Endodermal cell (in vitro differentiated cells): ENCODE measurements around the gene OR5H2. TPM values are rescaled to one million over a fixed set of nuclear protein-coding genes. Genes with fewer than 3 reads are reported as not detected.
"Not testable (repeated sequence)": the region's sequence is repeated elsewhere in the genome, so short reads cannot be mapped to it uniquely, and the experiment has no call there.

Source experiments
- DNase-seq: peaks from one replicate; pipeline ENCODE4 v3.0.0-alpha.2; 2017
- H3K27ac ChIP-seq: 2 replicates; pipeline ENCODE4 v1.5.1; 2013; ENCODE audit warnings: mild to moderate bottlenecking, low read depth, low read length, moderate library complexity
- H3K27me3 ChIP-seq: 2 replicates; pipeline ENCODE4 v1.6.1; 2013; ENCODE audit warnings: mild to moderate bottlenecking, low read length, moderate library complexity; ENCODE audit not compliant: insufficient read depth, control insufficient read depth, poor library complexity, severe bottlenecking
- H3K36me3 ChIP-seq: 2 replicates; pipeline ENCODE4 v1.7.0; 2013; ENCODE audit warnings: mild to moderate bottlenecking, low read length, moderate library complexity; ENCODE audit not compliant: control insufficient read depth, insufficient read depth
- H3K4me1 ChIP-seq: one replicate; pipeline ENCODE4 v1.7.0; 2013; ENCODE audit warnings: low read length; ENCODE audit not compliant: control insufficient read depth, insufficient read depth
- H3K4me3 ChIP-seq: 2 replicates; pipeline ENCODE4 v1.5.1; 2013; ENCODE audit warnings: mild to moderate bottlenecking, low read length, moderate library complexity
- H3K9ac ChIP-seq: 2 replicates; pipeline ENCODE4 v1.6.1; 2013; ENCODE audit warnings: mild to moderate bottlenecking, low read length, moderate library complexity; ENCODE audit not compliant: poor library complexity, severe bottlenecking; ENCODE audit errors: extremely low read depth
- H3K9me3 ChIP-seq: 2 replicates; pipeline ENCODE4 v1.6.1; 2013; ENCODE audit warnings: mild to moderate bottlenecking, low read length, moderate library complexity; ENCODE audit not compliant: control insufficient read depth
- H3K27ac Mint-ChIP-seq: 2 replicates; pipeline ENCODE4 v1.8.0; 2020; ENCODE audit warnings: mixed read lengths
- H3K27me3 Mint-ChIP-seq: 2 replicates; pipeline ENCODE4 v1.8.0; 2021; ENCODE audit warnings: mild to moderate bottlenecking, mixed read lengths; ENCODE audit not compliant: insufficient read depth
- H3K36me3 Mint-ChIP-seq: 2 replicates; pipeline ENCODE4 v1.8.0; 2020; ENCODE audit warnings: low read depth, mixed read lengths
- H3K4me1 Mint-ChIP-seq: 2 replicates; pipeline ENCODE4 v1.8.0; 2020; ENCODE audit warnings: mixed read lengths
- H3K4me3 Mint-ChIP-seq: 2 replicates; pipeline ENCODE4 v1.8.0; 2020; ENCODE audit warnings: mild to moderate bottlenecking, moderate library complexity, mixed read lengths
- H3K9me3 Mint-ChIP-seq: 2 replicates; pipeline ENCODE4 v1.8.0; 2020; ENCODE audit warnings: mild to moderate bottlenecking, mixed read lengths
- WGBS, 2 experiments: methylation state at CpG; one replicate each; pipeline versions ENCODE4 v1.1.5 to v1.1.7; 2013; ENCODE audit warnings: missing lambda C conversion rate in 2 of 2, mixed read lengths in 1 of 2; ENCODE audit not compliant: insufficient coverage in 1 of 2, insufficient read length in 1 of 2; 5-methylcytosine and 5-hydroxymethylcytosine counted together
- total RNA-seq, 2 donors: library from RNA; stranded (reverse); fragmentation: NEBNext Ultra II Directional in 1 of 2; extraction: Animal tissue kit (Norgen Biotek cat#: 25700) in 1 of 2; gene quantifications; 2 replicates in 1 of 2; 3 replicates in 1 of 2; pipeline ENCODE4 v1.2.1, GENCODE V29; 2021
- TF ChIP-seq, protein P1 (sequence below): fragments of 200-600 bp; sonication (generic); conservative IDR thresholded peaks from 2 replicates; pipeline ENCODE4 v1.5.0; 2021; ENCODE audit warnings: antibody characterized with exemption, mild to moderate bottlenecking

OR5H2 gene
- total RNA-seq, 2 donors from 2014 or later, result not detected

DNA sequence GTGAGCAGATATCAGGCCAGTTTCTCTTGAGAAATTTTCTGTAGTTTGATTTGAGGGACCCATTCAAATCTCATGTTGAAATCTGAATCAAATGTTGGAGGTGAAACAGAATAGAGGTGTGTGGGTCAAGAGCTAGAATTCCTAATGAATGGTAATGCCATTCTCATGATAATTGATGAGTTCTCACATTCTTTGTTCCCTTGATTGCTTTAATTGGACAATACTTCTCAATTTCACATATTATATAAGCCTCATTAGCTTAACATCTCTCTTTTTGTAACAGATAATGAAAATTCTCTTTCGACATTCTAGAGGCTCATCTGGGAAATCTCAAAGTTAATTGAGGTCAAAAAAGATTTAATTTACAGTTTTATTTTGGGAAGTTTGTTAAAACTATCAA, 40.1 kb upstream of the OR5H2 start:
- peaks cover 4% of the 10 kb centered on the region for H3K27me3 Mint-ChIP-seq
- peaks cover 3% of the 10 kb centered on the region for H3K4me1 Mint-ChIP-seq
- DNase-seq, result no peak
- TF ChIP-seq, protein P1, sequence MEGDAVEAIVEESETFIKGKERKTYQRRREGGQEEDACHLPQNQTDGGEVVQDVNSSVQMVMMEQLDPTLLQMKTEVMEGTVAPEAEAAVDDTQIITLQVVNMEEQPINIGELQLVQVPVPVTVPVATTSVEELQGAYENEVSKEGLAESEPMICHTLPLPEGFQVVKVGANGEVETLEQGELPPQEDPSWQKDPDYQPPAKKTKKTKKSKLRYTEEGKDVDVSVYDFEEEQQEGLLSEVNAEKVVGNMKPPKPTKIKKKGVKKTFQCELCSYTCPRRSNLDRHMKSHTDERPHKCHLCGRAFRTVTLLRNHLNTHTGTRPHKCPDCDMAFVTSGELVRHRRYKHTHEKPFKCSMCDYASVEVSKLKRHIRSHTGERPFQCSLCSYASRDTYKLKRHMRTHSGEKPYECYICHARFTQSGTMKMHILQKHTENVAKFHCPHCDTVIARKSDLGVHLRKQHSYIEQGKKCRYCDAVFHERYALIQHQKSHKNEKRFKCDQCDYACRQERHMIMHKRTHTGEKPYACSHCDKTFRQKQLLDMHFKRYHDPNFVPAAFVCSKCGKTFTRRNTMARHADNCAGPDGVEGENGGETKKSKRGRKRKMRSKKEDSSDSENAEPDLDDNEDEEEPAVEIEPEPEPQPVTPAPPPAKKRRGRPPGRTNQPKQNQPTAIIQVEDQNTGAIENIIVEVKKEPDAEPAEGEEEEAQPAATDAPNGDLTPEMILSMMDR, result no peak
- no peaks in the 10 kb centered on the region for H3K36me3 Mint-ChIP-seq
- Histone ChIP-seq H3K36me3 (no peaks in the 10 kb centered on the region), H3K9me3 (no peaks in the 10 kb centered on the region), H3K4me1 (no peaks in the 10 kb centered on the region), H3K27me3 (no peaks in the 10 kb centered on the region), H3K9ac (no peak overlapping the region), H3K4me3 (no peak overlapping the region), H3K27ac (no peak overlapping the region)
- H3K9me3 Mint-ChIP-seq, result no peaks in the 10 kb centered on the region
- 71% methylated on average over 1 of the region's 1 CpG; no CpG with 5 or more reads in 1 of the 2 experiments for WGBS, 2 experiments
- no peak overlapping the region for H3K4me3 Mint-ChIP-seq
- H3K27ac Mint-ChIP-seq, result no peak overlapping the region

DNA sequence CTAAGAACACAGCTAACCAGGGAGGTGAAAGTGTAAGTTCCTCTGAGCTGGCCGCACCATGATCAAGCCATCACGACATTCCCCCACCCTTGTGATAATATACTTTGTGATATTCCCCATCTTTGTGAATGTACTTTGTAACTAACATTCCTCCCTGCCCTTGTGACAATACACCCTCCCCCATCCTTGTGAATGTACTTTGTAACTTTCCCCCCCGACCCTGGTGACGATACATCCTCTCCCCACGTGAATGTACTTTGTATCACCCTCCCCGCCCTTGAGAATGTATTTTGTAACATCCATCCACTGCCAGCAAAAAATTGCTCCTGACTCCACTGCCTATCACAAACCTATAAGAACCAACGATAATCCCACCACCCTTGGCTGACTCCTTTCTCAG, 38.5 kb upstream of the OR5H2 start:
- Histone ChIP-seq H3K4me1 (no peaks in the 10 kb centered on the region), H3K36me3 (no peaks in the 10 kb centered on the region), H3K9ac (no peak overlapping the region), H3K27me3 (no peaks in the 10 kb centered on the region), H3K27ac (no peak overlapping the region), H3K9me3 (no peaks in the 10 kb centered on the region), H3K4me3 (no peak overlapping the region)
- TF ChIP-seq, protein P1, result no peak
- H3K27ac Mint-ChIP-seq, result no peak overlapping the region
- no peak for DNase-seq
- peaks cover 3% of the 10 kb centered on the region for H3K4me1 Mint-ChIP-seq
- peaks cover 4% of the 10 kb centered on the region for H3K27me3 Mint-ChIP-seq
- 80 to 88% methylated on average over 1 to 7 of the region's 7 CpGs for WGBS, 2 experiments
- H3K4me3 Mint-ChIP-seq, result no peak overlapping the region
- no peaks in the 10 kb centered on the region for H3K36me3 Mint-ChIP-seq
- no peaks in the 10 kb centered on the region for H3K9me3 Mint-ChIP-seq

DNA sequence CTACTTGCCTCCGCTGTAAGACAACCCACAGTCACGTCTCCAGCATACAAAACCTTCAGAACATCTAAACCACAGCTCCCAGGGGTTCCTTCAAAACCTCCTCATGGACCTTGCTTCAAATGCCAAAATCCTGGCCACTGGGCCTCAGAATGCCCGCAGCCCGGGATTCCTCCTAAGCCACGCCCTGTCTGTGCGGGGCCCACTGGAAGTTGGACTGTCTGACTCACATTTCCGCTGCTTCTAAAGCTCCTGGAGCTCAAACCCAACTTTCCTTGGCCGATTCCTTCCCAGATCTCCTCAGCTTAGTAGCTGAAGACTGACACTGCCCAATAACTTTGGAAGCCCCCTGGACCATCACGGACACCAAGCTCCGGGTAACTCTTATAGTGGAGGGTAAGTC, 36.2 kb upstream of the OR5H2 start:
- peaks cover under 1% of the 10 kb centered on the region for H3K4me1 Mint-ChIP-seq
- H3K9ac ChIP-seq, result no peak overlapping the region

DNA sequence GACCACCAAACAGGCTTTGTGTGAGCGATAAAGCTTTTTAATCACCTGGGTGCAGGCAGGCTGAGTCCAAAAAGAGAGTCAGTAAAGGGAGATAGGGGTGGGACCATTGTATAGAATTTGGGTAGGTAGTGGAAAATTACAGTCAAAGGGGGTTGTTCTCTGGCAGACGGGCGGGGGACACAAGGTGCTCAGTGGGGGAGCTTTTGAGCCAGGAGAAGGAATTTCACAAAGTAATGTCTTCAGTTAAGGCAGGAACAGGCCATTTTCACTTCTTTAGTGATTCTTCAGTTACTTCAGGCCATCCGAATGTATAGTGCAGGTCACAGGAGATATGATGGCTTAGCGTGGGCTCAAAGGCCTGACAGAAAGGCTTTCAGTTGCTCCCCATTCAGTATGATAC, 26.3 kb upstream of the OR5H2 start:
- H3K9ac ChIP-seq, H3K9me3 Mint-ChIP-seq, H3K27ac Mint-ChIP-seq, H3K4me3 Mint-ChIP-seq, H3K27me3 Mint-ChIP-seq, H3K36me3 Mint-ChIP-seq, H3K27me3 ChIP-seq, H3K4me3 ChIP-seq, H3K4me1 ChIP-seq, H3K9me3 ChIP-seq, H3K4me1 Mint-ChIP-seq, H3K27ac ChIP-seq, H3K36me3 ChIP-seq: not testable (repeated sequence)
- WGBS, 2 experiments, result 64 to 80% methylated on average over 2 to 5 of the region's 5 CpGs
- DNase-seq, result peak; percentile 66

More for the DNA sequence above, 36.2 kb upstream of the OR5H2 start:
- Histone ChIP-seq H3K27me3 (no peaks in the 10 kb centered on the region), H3K36me3 (no peaks in the 10 kb centered on the region), H3K27ac (no peak overlapping the region), H3K4me1 (no peaks in the 10 kb centered on the region), H3K4me3 (no peak overlapping the region), H3K9me3 (no peaks in the 10 kb centered on the region)
- Mint-ChIP-seq H3K27me3 (peaks cover 4% of the 10 kb centered on the region), H3K9me3 (peaks cover 8% of the 10 kb centered on the region), H3K4me3 (no peak overlapping the region), H3K27ac (no peak overlapping the region), H3K36me3 (no peaks in the 10 kb centered on the region)
- DNase-seq, result no peak
- WGBS, 2 experiments, result 92 to 95% methylated on average over 6 to 10 of the region's 10 CpGs
- TF ChIP-seq, protein P1, result no peak
